Thymus (tissue), 11 donors: Measurements from ENCODE around the gene CTU2. TPM values are rescaled to one million over a fixed set of nuclear protein-coding genes. Genes with fewer than 3 reads are reported as not detected.

ENCODE experiments used
- DNase-seq, 9 donors: peaks; one replicate each; pipeline ENCODE4 v3.0.0-alpha.2; 2013; ENCODE audit warnings: low spot score in 9 of 9, low read depth in 6 of 9, missing footprints in 1 of 9
- H3K27ac ChIP-seq, 2 donors: one replicate each; pipeline ENCODE4 v1.5.1; 2013; ENCODE audit warnings: control low read depth in 1 of 2, low read depth in 1 of 2, low read length in 1 of 2, mild to moderate bottlenecking in 1 of 2, moderate library complexity in 1 of 2
- H3K27me3 ChIP-seq, 2 donors: one replicate each; pipeline ENCODE4 v1.5.1; 2013; ENCODE audit warnings: low read length in 1 of 2; ENCODE audit not compliant: control insufficient read depth in 2 of 2, insufficient read depth in 1 of 2
- H3K36me3 ChIP-seq, 2 donors: one replicate each; pipeline ENCODE4 v1.5.1; 2013; ENCODE audit warnings: low read length in 1 of 2, mild to moderate bottlenecking in 1 of 2, moderate library complexity in 1 of 2; ENCODE audit not compliant: control insufficient read depth in 2 of 2, insufficient read depth in 2 of 2
- H3K4me1 ChIP-seq, 2 donors: one replicate each; pipeline ENCODE4 v1.5.1; 2013; ENCODE audit warnings: low read length in 2 of 2; ENCODE audit not compliant: control insufficient read depth in 2 of 2, insufficient read depth in 2 of 2
- H3K4me3 ChIP-seq, 2 donors: one replicate each; pipeline ENCODE4 v1.5.1; 2013; ENCODE audit warnings: low read length in 2 of 2, control low read depth in 1 of 2, mild to moderate bottlenecking in 1 of 2
- H3K9me3 ChIP-seq, 2 donors: one replicate each; pipeline ENCODE4 v1.5.1; 2013; ENCODE audit warnings: low read length in 1 of 2, mild to moderate bottlenecking in 1 of 2; ENCODE audit not compliant: control insufficient read depth in 2 of 2, insufficient read depth in 1 of 2
- WGBS: extraction: QIAGEN DNeasy Blood & Tissue Kit; methylation state at CpG from one replicate; pipeline ENCODE4 v1.1.7; 2013; 5-methylcytosine and 5-hydroxymethylcytosine counted together
- polyA plus RNA-seq: library from polyadenylated mRNA; stranded (reverse); fragments of 200-250 nt; gene quantifications from one replicate; pipeline ENCODE4 v1.2.3, GENCODE V29; 2013
- total RNA-seq: library from RNA; stranded (reverse); fragments of 120-200 nt; gene quantifications from one replicate; pipeline ENCODE4 v1.2.4, GENCODE V29; 2013
- donor health status: healthy.

Gene CTU2
- total and polyA plus RNA-seq, 2 donors: 14.7 to 18.6 TPM

DNA sequence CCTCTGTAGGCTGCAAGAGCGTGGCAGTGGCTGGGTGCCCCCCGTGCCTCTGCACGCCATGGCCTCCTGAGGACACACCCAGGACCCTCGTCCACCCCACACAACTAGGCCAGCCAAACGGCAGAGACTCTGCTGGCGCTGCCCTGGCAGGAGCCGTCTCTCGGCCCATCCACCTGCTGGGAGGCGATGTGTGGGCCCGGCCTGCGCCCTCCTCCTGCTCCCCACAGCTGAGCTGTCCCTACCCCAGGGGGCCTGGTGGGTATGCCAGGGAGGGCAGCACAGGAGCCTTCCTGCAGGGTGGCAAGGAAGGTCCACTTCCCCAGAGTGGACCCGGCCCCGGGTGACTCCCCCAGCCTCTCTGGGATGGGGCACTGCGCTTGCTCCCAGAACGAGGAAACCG lies 7.1 kb upstream of the CTU2 start:
- peaks cover 2 to 3% of the 10 kb centered on the region in 2 donors for H3K9me3 ChIP-seq
- DNase-seq: no peak
- WGBS: 96% methylated on average over 16 of the region's 16 CpGs
- H3K4me1 ChIP-seq: peaks cover 34 to 69% of the 10 kb centered on the region in 2 donors
- H3K36me3 ChIP-seq: peaks cover 49 to 53% of the 10 kb centered on the region in 2 donors
- no peak overlapping the region for H3K27ac ChIP-seq
- H3K4me3 ChIP-seq: no peak overlapping the region
- no peaks in the 10 kb centered on the region for H3K27me3 ChIP-seq

DNA sequence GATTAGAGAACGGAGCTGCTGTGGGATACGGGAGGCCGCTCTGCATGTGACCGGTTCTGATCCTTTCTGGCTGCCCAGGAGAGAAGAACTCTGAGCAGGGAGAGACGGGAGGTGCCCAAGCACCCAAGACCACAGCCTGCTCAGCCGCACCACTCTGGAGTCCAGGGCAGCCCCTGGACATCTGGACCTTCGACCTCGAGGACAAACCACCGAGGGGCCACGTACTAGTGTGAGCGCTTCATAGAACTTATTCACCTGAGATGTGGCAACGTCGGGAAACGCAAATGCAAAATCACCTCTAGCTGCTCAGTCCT lies 6.0 kb upstream of the CTU2 start:
- peak overlapping the region; percentile 56 to 69 for H3K4me3 ChIP-seq
- WGBS: 41% methylated on average over 14 of the region's 14 CpGs
- DNase-seq: no peak
- H3K27ac ChIP-seq: peak overlapping the region; percentile 92 to 97
- H3K36me3 ChIP-seq: peaks cover 47 to 52% of the 10 kb centered on the region in 2 donors
- H3K27me3 ChIP-seq: peaks cover 0 to 4% of the 10 kb centered on the region in 2 donors
- peaks cover 43 to 80% of the 10 kb centered on the region in 2 donors for H3K4me1 ChIP-seq
- H3K9me3 ChIP-seq: peaks cover 2 to 3% of the 10 kb centered on the region in 2 donors

DNA sequence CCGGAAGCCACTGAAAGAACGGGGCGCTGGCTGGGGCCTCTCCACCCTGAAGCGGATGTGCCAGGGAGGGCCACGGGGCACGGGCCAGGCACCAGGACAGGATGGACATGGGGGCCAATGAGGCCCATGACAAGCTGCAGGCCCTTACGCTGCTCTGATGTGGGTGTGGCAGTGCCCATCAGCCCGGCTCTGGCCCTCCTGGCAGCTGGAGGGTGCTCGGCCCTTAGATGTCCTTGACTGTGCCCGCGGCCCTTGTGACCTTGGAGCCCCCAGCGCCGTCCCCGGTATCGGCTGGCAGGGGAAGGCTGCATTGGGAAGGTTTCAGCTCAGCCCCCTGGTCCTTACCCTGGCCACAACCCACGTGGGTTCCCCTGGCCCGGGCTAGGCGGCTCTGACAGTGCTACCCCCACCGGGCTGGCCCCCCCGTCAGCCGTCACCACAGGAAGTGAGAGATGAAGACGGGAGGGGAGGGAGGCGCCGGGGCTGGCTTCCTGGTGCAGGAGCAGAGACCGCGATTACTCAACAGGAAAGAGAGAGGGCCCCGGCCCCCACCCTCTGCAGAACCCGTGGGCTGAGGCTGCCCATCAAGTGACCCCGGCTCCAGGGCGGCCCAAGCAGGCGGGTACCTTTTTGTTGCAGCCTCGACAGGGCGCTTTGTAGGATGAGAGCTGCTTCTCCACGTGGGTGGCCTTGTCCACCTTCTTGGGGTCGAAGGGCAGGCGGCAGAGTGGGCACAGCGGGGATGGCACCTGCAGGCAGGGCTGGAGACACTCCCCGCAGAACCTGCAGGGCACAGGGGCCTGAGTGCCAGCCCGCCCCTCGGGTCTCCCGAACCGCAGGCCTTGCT lies 5.4 kb upstream of the CTU2 start:
- peak in 8 of 9 donors; percentile 72 to 95 (median 86) for DNase-seq
- H3K4me1 ChIP-seq: peaks cover 45 to 84% of the 10 kb centered on the region in 2 donors
- peaks cover 0 to 5% of the 10 kb centered on the region in 2 donors for H3K27me3 ChIP-seq
- H3K27ac ChIP-seq: peak overlapping the region; percentile 95 to 97
- peaks cover 2 to 3% of the 10 kb centered on the region in 2 donors for H3K9me3 ChIP-seq
- peaks cover 45 to 47% of the 10 kb centered on the region in 2 donors for H3K36me3 ChIP-seq
- peak overlapping the region; percentile 56 to 69 for H3K4me3 ChIP-seq
- WGBS: 4% methylated on average over 42 of the region's 42 CpGs

DNA sequence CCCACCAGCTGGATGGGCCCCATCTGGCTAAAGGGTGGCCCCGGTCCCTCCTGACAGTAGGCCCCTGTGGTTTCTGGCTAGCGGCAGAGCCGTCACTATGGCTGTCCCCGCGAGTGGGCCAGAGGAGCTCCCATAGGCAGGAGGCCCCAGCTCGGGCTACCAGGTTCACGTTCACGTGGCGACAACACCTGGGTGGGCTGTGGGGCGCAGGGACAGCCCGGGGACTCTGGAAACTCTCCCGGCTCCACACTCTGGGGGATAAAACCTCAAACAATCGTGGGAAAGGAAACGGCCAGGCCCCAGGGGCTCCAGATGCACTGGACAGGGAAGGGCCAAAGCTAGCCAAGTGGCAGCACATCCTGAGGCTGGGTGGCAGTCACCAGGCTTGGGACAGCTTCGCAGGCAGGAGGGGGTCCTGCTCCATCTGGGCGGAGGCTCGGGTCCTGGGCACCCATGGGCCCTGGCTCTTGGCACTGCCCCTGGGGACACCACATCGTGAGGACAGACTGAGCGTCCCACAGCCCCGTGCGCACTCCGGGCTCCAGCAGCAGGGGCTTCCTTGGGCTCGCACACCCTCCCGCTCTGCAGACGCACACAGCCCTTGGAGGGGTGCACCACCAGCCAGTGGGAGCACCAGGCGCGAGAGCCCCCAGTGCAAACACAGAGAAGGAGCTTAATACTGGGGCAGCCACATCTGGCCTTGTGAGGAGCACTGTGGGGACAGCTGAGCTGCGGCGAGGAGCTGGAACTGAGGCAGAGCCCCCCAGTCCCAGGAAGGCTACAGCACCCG lies 4.5 kb upstream of the CTU2 start:
- peak overlapping the region; percentile 95 to 97 for H3K27ac ChIP-seq
- peaks cover 36 to 38% of the 10 kb centered on the region in 2 donors for H3K36me3 ChIP-seq
- peak overlapping the region; percentile 56 to 69 for H3K4me3 ChIP-seq
- WGBS: 42% methylated on average over 30 of the region's 30 CpGs
- DNase-seq: peak in 1 of 9 donors; percentile 44
- H3K9me3 ChIP-seq: peaks cover 2 to 3% of the 10 kb centered on the region in 2 donors
- peaks cover 0 to 5% of the 10 kb centered on the region in 2 donors for H3K27me3 ChIP-seq
- peaks cover 45 to 87% of the 10 kb centered on the region in 2 donors for H3K4me1 ChIP-seq

DNA sequence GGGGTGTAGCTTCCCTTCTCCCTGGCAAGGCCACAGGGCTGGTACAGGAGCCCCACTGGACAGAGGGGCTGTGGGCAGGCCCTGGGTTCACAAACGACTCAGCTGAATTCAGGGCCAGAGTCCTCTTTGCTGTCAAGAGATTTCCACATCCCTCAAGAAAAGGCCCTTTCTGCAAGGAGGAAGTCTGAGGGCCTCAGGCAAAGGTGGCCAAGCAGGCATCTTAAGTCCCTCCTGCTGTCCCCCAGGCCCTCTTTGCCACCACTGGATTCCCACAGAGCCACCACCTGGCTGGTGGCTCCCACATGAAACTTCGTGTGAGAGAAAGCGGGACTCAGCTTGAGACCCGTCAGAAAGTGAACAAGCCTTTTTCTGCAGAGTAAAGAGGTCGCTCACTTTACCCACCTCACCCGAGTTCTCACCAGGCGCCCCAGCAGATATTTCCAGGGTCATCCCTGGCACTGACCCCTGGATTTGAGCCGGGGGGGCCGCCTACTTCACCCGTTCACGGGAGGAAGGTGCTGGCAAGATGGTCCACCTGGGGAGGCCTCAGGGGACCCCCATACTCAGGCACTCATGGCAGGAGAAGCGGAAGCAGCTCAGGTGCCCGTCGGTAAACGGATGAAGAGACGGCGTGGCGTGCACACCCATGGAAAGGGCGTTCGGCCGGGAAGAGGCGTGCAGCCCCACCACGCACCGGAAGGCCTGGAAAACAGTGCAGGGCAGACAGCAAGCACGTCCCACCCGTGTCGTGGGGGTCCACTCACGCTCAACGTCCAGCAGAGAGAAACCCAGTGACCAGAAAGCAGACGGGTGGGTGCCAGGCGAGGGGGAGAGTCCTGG lies 3.7 kb upstream of the CTU2 start:
- peak in 1 of 9 donors; percentile 55 for DNase-seq
- peak overlapping the region; percentile 95 to 97 for H3K27ac ChIP-seq
- H3K4me3 ChIP-seq: peak overlapping the region; percentile 56 to 69
- H3K27me3 ChIP-seq: peaks cover 0 to 5% of the 10 kb centered on the region in 2 donors
- WGBS: 67% methylated on average over 31 of the region's 31 CpGs
- peaks cover 51 to 92% of the 10 kb centered on the region in 2 donors for H3K4me1 ChIP-seq
- H3K36me3 ChIP-seq: peaks cover 28 to 30% of the 10 kb centered on the region in 2 donors
- peaks cover 2 to 3% of the 10 kb centered on the region in 2 donors for H3K9me3 ChIP-seq

DNA sequence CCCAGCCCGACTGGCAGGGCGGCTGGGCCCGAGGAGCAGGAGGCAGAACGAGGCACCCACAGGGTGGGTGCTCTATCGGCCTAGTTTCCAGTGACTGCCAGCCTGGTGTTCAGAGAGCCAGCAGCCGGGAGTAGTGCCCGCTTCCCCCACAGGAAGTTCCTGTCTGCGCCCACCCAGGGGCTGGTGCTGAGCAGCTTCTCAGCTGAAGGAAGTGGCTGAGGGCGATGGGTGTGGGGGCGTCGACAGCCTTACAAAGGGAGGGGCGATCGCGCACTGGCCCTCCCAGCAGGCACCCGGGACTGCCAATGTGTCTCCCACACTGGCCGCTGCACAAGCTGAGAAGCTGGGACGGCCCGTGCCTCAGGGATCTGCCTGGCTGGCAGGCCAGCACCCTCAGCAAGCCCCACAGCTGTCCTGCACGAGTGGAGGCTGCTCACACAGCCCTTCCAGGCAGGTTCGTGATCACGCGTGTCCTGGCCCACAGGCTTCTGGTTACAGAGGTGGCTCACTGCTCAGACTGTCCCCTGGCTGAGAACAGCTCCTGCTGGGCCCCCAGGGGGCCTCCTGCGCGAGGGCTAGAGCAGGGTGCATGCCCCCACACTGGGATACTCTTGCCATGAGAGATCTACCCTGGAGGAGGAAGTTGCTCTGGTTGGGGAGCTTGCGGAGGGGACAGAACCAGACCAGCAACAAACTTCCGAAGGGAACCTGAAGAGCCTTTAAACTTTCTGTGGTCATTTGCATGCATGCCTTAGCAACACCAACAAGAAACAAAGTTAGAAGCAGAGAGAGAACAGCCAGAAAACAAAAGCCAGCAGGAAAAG lies 2.6 kb upstream of the CTU2 start:
- Histone ChIP-seq H3K27ac (peak overlapping the region; percentile 95 to 97), H3K4me3 (peak overlapping the region; percentile 56 to 69), H3K36me3 (peaks cover 22 to 23% of the 10 kb centered on the region in 2 donors), H3K9me3 (peaks cover 2 to 3% of the 10 kb centered on the region in 2 donors), H3K27me3 (peaks cover 0 to 5% of the 10 kb centered on the region in 2 donors), H3K4me1 (peaks cover 51 to 82% of the 10 kb centered on the region in 2 donors)
- 6% methylated on average over 26 of the region's 26 CpGs for WGBS
- peak in 5 of 9 donors; percentile 56 to 89 (median 79) for DNase-seq

DNA sequence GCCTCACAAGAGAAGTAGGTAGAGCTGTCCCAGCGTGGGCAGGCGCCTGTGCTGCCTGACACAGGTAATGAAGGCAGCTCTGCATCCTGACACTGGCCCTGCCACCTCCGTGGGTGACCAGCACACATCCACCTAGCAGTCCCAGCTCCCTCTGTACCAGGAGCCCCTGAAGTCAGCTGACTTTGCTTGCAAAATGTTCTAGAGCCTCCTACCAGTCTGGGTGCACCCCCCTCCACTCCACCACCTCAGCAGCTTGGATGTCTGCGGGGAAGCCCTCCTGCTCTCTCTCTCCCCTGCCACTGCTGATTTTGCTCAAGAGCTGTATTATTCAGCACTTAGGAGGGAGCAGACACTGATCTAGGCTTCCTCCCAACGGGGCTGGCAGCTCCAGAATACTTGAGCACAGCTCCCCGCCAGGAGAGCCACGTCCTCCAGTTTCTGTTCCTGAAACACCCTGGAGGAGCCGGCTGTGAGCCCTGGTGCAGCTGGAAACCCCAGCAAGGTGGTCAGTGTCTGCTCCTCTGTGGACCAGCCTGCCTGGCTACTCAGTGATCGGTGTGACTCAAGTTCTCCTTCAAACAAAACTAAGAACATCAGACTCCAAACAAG lies 1.1 kb upstream of the CTU2 start:
- peak overlapping the region; percentile 74 to 99 for H3K4me3 ChIP-seq
- peaks cover 46 to 67% of the 10 kb centered on the region in 2 donors for H3K4me1 ChIP-seq
- peaks cover 7 to 15% of the 10 kb centered on the region in 2 donors for H3K36me3 ChIP-seq
- peaks cover 0 to 2% of the 10 kb centered on the region in 2 donors for H3K9me3 ChIP-seq
- peak in 1 of 9 donors; percentile 59 for DNase-seq
- 33% methylated on average over 9 of the region's 9 CpGs for WGBS
- peak overlapping the region; percentile 15 to 97 for H3K27ac ChIP-seq
- peaks cover 0 to 5% of the 10 kb centered on the region in 2 donors for H3K27me3 ChIP-seq
